ENCODE measurements around the gene IL10RA. TPM values are rescaled to one million over a fixed set of nuclear protein-coding genes. Genes with fewer than 3 reads are reported as not detected.

Gene IL10RA
- total and polyA plus RNA-seq, 2 donors: 22.7 to 24.2 TPM

- H3K27ac ChIP-seq (ENCODE audit: low read depth in 1 of 2, low read length in 1 of 2): no peak overlapping the region
- peaks cover 0 to 7% of the 10 kb centered on the region in 2 donors for H3K9me3 ChIP-seq (ENCODE audit: control insufficient read depth in 2 of 2, insufficient read depth in 1 of 2, low read length in 1 of 2)
- WGBS: 94% methylated on average over 3 of the region's 3 CpGs
- no peak for DNase-seq (ENCODE audit: low read depth in 6 of 9, low spot score in 9 of 9)
- no peak overlapping the region for H3K4me3 ChIP-seq (ENCODE audit: low read length in 2 of 2)
- H3K27me3 ChIP-seq (ENCODE audit: control insufficient read depth in 2 of 2, insufficient read depth in 1 of 2, low read length in 1 of 2): no peaks in the 10 kb centered on the region
- H3K36me3 ChIP-seq (ENCODE audit: control insufficient read depth in 2 of 2, insufficient read depth in 2 of 2, low read length in 1 of 2): no peaks in the 10 kb centered on the region
- H3K4me1 ChIP-seq (ENCODE audit: control insufficient read depth in 2 of 2, insufficient read depth in 2 of 2, low read length in 2 of 2): peaks cover 10 to 25% of the 10 kb centered on the region in 2 donors
Observed at GRCh38 chr11:118017111-118017510, 30.9 kb downstream of the IL10RA start.

GRCh38 chr11:118017631-118018315, 31.6 kb downstream of the IL10RA start:
- Histone ChIP-seq H3K4me1 (ENCODE audit: control insufficient read depth in 2 of 2, insufficient read depth in 2 of 2, low read length in 2 of 2) (peaks cover 10 to 18% of the 10 kb centered on the region in 2 donors), H3K27me3 (ENCODE audit: control insufficient read depth in 2 of 2, insufficient read depth in 1 of 2, low read length in 1 of 2) (no peaks in the 10 kb centered on the region), H3K4me3 (ENCODE audit: low read length in 2 of 2) (no peak overlapping the region), H3K36me3 (ENCODE audit: control insufficient read depth in 2 of 2, insufficient read depth in 2 of 2, low read length in 1 of 2) (no peaks in the 10 kb centered on the region), H3K27ac (ENCODE audit: low read depth in 1 of 2, low read length in 1 of 2) (no peak overlapping the region), H3K9me3 (ENCODE audit: control insufficient read depth in 2 of 2, insufficient read depth in 1 of 2, low read length in 1 of 2) (peaks cover 0 to 7% of the 10 kb centered on the region in 2 donors)
- WGBS: 94% methylated on average over 4 of the region's 4 CpGs
- DNase-seq (ENCODE audit: low read depth in 6 of 9, low spot score in 9 of 9): no peak

GRCh38 chr11:118018401-118018800, 32.2 kb downstream of the IL10RA start:
- H3K27ac ChIP-seq (ENCODE audit: low read depth in 1 of 2, low read length in 1 of 2): no peak overlapping the region
- H3K36me3 ChIP-seq (ENCODE audit: control insufficient read depth in 2 of 2, insufficient read depth in 2 of 2, low read length in 1 of 2): no peaks in the 10 kb centered on the region
- no peaks in the 10 kb centered on the region for H3K27me3 ChIP-seq (ENCODE audit: control insufficient read depth in 2 of 2, insufficient read depth in 1 of 2, low read length in 1 of 2)
- no peak for DNase-seq (ENCODE audit: low read depth in 6 of 9, low spot score in 9 of 9)
- peaks cover 0 to 7% of the 10 kb centered on the region in 2 donors for H3K9me3 ChIP-seq (ENCODE audit: control insufficient read depth in 2 of 2, insufficient read depth in 1 of 2, low read length in 1 of 2)
- 97% methylated on average over 2 of the region's 2 CpGs for WGBS
- H3K4me1 ChIP-seq (ENCODE audit: control insufficient read depth in 2 of 2, insufficient read depth in 2 of 2, low read length in 2 of 2): peaks cover 10 to 15% of the 10 kb centered on the region in 2 donors
- H3K4me3 ChIP-seq (ENCODE audit: low read length in 2 of 2): no peak overlapping the region

- no peak overlapping the region for H3K27ac ChIP-seq (ENCODE audit: low read depth in 1 of 2, low read length in 1 of 2)
- no peaks in the 10 kb centered on the region for H3K27me3 ChIP-seq (ENCODE audit: control insufficient read depth in 2 of 2, insufficient read depth in 1 of 2, low read length in 1 of 2)
- no peak overlapping the region for H3K4me3 ChIP-seq (ENCODE audit: low read length in 2 of 2)
- H3K36me3 ChIP-seq (ENCODE audit: control insufficient read depth in 2 of 2, insufficient read depth in 2 of 2, low read length in 1 of 2): no peaks in the 10 kb centered on the region
- DNase-seq (ENCODE audit: low read depth in 6 of 9, low spot score in 9 of 9): no peak
- peaks cover 0 to 7% of the 10 kb centered on the region in 2 donors for H3K9me3 ChIP-seq (ENCODE audit: control insufficient read depth in 2 of 2, insufficient read depth in 1 of 2, low read length in 1 of 2)
- peaks cover 0 to 4% of the 10 kb centered on the region in 2 donors for H3K4me1 ChIP-seq (ENCODE audit: control insufficient read depth in 2 of 2, insufficient read depth in 2 of 2, low read length in 2 of 2)
- WGBS: 95% methylated on average over 1 of the region's 1 CpG
Observed at GRCh38 chr11:118021146-118021545, 35.0 kb downstream of the IL10RA start.

- WGBS: 97% methylated on average over 4 of the region's 4 CpGs
- no peak overlapping the region for H3K27ac ChIP-seq (ENCODE audit: low read depth in 1 of 2, low read length in 1 of 2)
- H3K27me3 ChIP-seq (ENCODE audit: control insufficient read depth in 2 of 2, insufficient read depth in 1 of 2, low read length in 1 of 2): no peaks in the 10 kb centered on the region
- H3K4me1 ChIP-seq (ENCODE audit: control insufficient read depth in 2 of 2, insufficient read depth in 2 of 2, low read length in 2 of 2): no peaks in the 10 kb centered on the region
- H3K36me3 ChIP-seq (ENCODE audit: control insufficient read depth in 2 of 2, insufficient read depth in 2 of 2, low read length in 1 of 2): no peaks in the 10 kb centered on the region
- no peaks in the 10 kb centered on the region for H3K9me3 ChIP-seq (ENCODE audit: control insufficient read depth in 2 of 2, insufficient read depth in 1 of 2, low read length in 1 of 2)
- DNase-seq (ENCODE audit: low read depth in 6 of 9, low spot score in 9 of 9): no peak
- H3K4me3 ChIP-seq (ENCODE audit: low read length in 2 of 2): no peak overlapping the region
Observed at GRCh38 chr11:118027694-118028093, 41.5 kb downstream of the IL10RA start.

GRCh38 chr11:118028626-118029025, 42.4 kb downstream of the IL10RA start:
- Histone ChIP-seq H3K4me1 (ENCODE audit: control insufficient read depth in 2 of 2, insufficient read depth in 2 of 2, low read length in 2 of 2) (no peaks in the 10 kb centered on the region), H3K27ac (ENCODE audit: low read depth in 1 of 2, low read length in 1 of 2) (no peak overlapping the region), H3K36me3 (ENCODE audit: control insufficient read depth in 2 of 2, insufficient read depth in 2 of 2, low read length in 1 of 2) (no peaks in the 10 kb centered on the region), H3K9me3 (ENCODE audit: control insufficient read depth in 2 of 2, insufficient read depth in 1 of 2, low read length in 1 of 2) (no peaks in the 10 kb centered on the region), H3K4me3 (ENCODE audit: low read length in 2 of 2) (no peak overlapping the region), H3K27me3 (ENCODE audit: control insufficient read depth in 2 of 2, insufficient read depth in 1 of 2, low read length in 1 of 2) (no peaks in the 10 kb centered on the region)
- DNase-seq (ENCODE audit: low read depth in 6 of 9, low spot score in 9 of 9): no peak
- 69% methylated on average over 3 of the region's 3 CpGs for WGBS

GRCh38 chr11:118033443-118033842, 47.2 kb downstream of the IL10RA start:
- H3K4me3 ChIP-seq (ENCODE audit: low read length in 2 of 2): no peak overlapping the region
- H3K4me1 ChIP-seq (ENCODE audit: control insufficient read depth in 2 of 2, insufficient read depth in 2 of 2, low read length in 2 of 2): no peaks in the 10 kb centered on the region
- no peaks in the 10 kb centered on the region for H3K27me3 ChIP-seq (ENCODE audit: control insufficient read depth in 2 of 2, insufficient read depth in 1 of 2, low read length in 1 of 2)
- no peak for DNase-seq (ENCODE audit: low read depth in 6 of 9, low spot score in 9 of 9)
- WGBS: 95% methylated on average over 4 of the region's 4 CpGs
- H3K27ac ChIP-seq (ENCODE audit: low read depth in 1 of 2, low read length in 1 of 2): no peak overlapping the region
- no peaks in the 10 kb centered on the region for H3K36me3 ChIP-seq (ENCODE audit: control insufficient read depth in 2 of 2, insufficient read depth in 2 of 2, low read length in 1 of 2)
- H3K9me3 ChIP-seq (ENCODE audit: control insufficient read depth in 2 of 2, insufficient read depth in 1 of 2, low read length in 1 of 2): no peaks in the 10 kb centered on the region

GRCh38 chr11:118042141-118042540, 55.9 kb downstream of the IL10RA start:
- DNase-seq (ENCODE audit: low read depth in 6 of 9, low spot score in 9 of 9): no peak
- Histone ChIP-seq H3K9me3 (ENCODE audit: control insufficient read depth in 2 of 2, insufficient read depth in 1 of 2, low read length in 1 of 2) (no peaks in the 10 kb centered on the region), H3K4me1 (ENCODE audit: control insufficient read depth in 2 of 2, insufficient read depth in 2 of 2, low read length in 2 of 2) (peaks cover 18 to 31% of the 10 kb centered on the region in 2 donors), H3K36me3 (ENCODE audit: control insufficient read depth in 2 of 2, insufficient read depth in 2 of 2, low read length in 1 of 2) (no peaks in the 10 kb centered on the region), H3K27ac (ENCODE audit: low read depth in 1 of 2, low read length in 1 of 2) (no peak overlapping the region), H3K4me3 (ENCODE audit: low read length in 2 of 2) (no peak overlapping the region), H3K27me3 (ENCODE audit: control insufficient read depth in 2 of 2, insufficient read depth in 1 of 2, low read length in 1 of 2) (no peaks in the 10 kb centered on the region)
- 86% methylated on average over 1 of the region's 1 CpG for WGBS

GRCh38 chr11:118042796-118043195, 56.6 kb downstream of the IL10RA start:
- H3K36me3 ChIP-seq (ENCODE audit: control insufficient read depth in 2 of 2, insufficient read depth in 2 of 2, low read length in 1 of 2): no peaks in the 10 kb centered on the region
- peak in 2 of 9 donors; percentile 26 to 54 for DNase-seq (ENCODE audit: low read depth in 6 of 9, low spot score in 9 of 9)
- WGBS: 34% methylated on average over 4 of the region's 4 CpGs

More at GRCh38 chr11:118042796-118043195, 56.6 kb downstream of the IL10RA start:
- no peaks in the 10 kb centered on the region for H3K27me3 ChIP-seq (ENCODE audit: control insufficient read depth in 2 of 2, insufficient read depth in 1 of 2, low read length in 1 of 2)
- peaks cover 18 to 38% of the 10 kb centered on the region in 2 donors for H3K4me1 ChIP-seq (ENCODE audit: control insufficient read depth in 2 of 2, insufficient read depth in 2 of 2, low read length in 2 of 2)
- H3K27ac ChIP-seq (ENCODE audit: low read depth in 1 of 2, low read length in 1 of 2): peak overlapping the region in 1 of 2 donors; percentile 26
- no peaks in the 10 kb centered on the region for H3K9me3 ChIP-seq (ENCODE audit: control insufficient read depth in 2 of 2, insufficient read depth in 1 of 2, low read length in 1 of 2)
- H3K4me3 ChIP-seq (ENCODE audit: low read length in 2 of 2): no peak overlapping the region
